Measurements from ENCODE around the gene COL20A1. TPM values are rescaled to one million over a fixed set of nuclear protein-coding genes. Genes with fewer than 3 reads are reported as not detected.

The COL20A1 gene
- total RNA-seq, 4 donors from 2014 or later: 0.97 to 1.2 TPM; not detected in 2

DNA sequence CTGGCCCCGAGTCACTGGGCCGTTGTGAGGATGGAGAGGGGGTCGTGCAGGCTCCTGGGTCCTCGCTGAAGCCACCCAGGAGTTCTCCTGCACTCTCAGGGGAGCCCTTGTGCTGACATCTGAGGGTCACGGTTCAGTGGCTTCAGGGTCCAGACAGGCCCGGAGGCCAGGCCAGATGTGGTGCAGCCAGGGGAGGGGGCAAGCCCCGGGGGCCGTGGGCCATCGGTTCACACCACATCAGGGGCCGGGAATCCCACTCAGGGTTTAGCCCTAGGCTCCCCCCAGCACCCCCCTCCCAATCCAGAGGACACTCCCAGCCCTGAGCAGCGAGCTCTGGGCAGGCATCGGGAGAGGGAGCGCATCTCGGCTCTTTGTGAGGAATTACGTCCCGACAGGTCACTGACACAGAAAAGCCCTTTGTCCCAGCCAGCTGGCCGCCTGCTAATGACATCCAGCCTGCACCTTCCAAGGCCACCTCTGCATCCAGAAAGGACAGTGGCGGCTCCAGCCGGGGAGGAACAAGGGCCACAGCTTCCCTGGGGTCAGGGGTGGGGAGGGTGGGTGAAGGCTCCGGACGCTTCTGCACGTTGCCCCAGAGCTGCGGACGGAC, 74.6 kb downstream of the COL20A1 start:
- Histone ChIP-seq H3K4me3 (no peak overlapping the region), H3K9me3 (no peaks in the 10 kb centered on the region), H3K4me1 (no peaks in the 10 kb centered on the region), H3K27ac (no peak overlapping the region), H3K36me3 (no peaks in the 10 kb centered on the region), H3K27me3 (no peaks in the 10 kb centered on the region)
- TF ChIP-seq POLR2A (IDR thresholded peaks at IDR 0.05): no peak
- TF ChIP-seq, protein P1, sequence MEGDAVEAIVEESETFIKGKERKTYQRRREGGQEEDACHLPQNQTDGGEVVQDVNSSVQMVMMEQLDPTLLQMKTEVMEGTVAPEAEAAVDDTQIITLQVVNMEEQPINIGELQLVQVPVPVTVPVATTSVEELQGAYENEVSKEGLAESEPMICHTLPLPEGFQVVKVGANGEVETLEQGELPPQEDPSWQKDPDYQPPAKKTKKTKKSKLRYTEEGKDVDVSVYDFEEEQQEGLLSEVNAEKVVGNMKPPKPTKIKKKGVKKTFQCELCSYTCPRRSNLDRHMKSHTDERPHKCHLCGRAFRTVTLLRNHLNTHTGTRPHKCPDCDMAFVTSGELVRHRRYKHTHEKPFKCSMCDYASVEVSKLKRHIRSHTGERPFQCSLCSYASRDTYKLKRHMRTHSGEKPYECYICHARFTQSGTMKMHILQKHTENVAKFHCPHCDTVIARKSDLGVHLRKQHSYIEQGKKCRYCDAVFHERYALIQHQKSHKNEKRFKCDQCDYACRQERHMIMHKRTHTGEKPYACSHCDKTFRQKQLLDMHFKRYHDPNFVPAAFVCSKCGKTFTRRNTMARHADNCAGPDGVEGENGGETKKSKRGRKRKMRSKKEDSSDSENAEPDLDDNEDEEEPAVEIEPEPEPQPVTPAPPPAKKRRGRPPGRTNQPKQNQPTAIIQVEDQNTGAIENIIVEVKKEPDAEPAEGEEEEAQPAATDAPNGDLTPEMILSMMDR (IDR thresholded peaks at IDR 0.05): no peak
- no peak for DNase-seq
- intact Hi-C loops (cut with DNase I; ENCODE audit: low total_unique reads): no loop called here

DNA sequence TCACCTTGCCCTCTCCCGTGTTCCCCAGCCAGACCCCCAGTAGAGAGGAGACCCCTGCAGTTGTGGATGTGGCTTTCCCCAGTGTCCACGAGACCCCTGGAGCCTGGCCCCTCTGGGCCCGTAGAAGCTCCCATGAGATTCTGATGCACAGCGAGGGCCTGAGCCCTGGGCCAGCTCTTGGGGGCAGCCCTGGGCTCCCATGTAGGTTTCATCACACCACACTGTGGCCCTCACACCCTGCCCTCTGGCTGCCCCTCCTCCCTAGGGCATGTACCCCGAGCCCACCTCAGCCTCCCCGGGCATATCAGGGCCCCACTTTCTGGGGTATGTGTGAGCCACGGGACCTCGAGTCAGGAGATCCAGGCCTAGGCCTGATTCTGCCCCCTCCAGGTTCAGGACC, 75.2 kb downstream of the COL20A1 start:
- Histone ChIP-seq H3K27me3 (no peaks in the 10 kb centered on the region), H3K4me3 (no peak overlapping the region)
- no peak for TF ChIP-seq POLR2A (IDR thresholded peaks at IDR 0.05)
- TF ChIP-seq, protein P1 (IDR thresholded peaks at IDR 0.05): no peak

DNA sequence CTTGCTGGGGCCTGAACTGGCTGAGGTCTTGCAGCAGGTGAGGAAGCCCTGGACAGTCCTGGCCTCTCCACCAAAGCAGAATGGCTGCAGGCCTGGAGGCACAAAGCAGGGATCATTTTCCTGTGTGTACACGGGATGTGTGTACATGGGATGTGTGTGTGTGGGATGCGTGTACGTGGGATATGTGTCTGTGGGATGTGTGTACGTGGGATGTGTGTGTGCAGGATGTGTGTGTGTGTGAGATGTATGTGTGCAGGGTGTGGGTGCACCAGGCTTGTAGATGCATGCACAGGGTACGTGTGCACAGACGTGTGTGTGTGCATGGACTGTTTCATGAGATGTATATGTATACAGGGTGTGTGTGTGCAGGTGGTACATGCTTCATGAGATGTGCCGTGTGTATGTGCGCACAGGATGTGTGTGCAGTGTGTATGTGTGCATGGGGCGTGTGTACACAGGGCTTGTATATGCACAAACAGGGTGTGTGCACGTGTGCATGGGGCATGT, 76.1 kb downstream of the COL20A1 start:
- TF ChIP-seq POLR2A (IDR thresholded peaks at IDR 0.05): no peak
- TF ChIP-seq, protein P1 (IDR thresholded peaks at IDR 0.05): no peak
- Histone ChIP-seq H3K27me3 (no peaks in the 10 kb centered on the region), H3K36me3 (no peaks in the 10 kb centered on the region), H3K9me3 (no peaks in the 10 kb centered on the region), H3K27ac (no peak overlapping the region), H3K4me3 (no peak overlapping the region), H3K4me1 (no peaks in the 10 kb centered on the region)
- intact Hi-C loops (cut with DNase I; ENCODE audit: low total_unique reads): no loop called here
- DNase-seq: no peak

More for the DNA sequence above, 75.2 kb downstream of the COL20A1 start:
- intact Hi-C loops (cut with DNase I; ENCODE audit: low total_unique reads): no loop called here
- Histone ChIP-seq H3K36me3 (no peaks in the 10 kb centered on the region), H3K27ac (no peak overlapping the region), H3K4me1 (no peaks in the 10 kb centered on the region), H3K9me3 (no peaks in the 10 kb centered on the region)
- no peak for DNase-seq

DNA sequence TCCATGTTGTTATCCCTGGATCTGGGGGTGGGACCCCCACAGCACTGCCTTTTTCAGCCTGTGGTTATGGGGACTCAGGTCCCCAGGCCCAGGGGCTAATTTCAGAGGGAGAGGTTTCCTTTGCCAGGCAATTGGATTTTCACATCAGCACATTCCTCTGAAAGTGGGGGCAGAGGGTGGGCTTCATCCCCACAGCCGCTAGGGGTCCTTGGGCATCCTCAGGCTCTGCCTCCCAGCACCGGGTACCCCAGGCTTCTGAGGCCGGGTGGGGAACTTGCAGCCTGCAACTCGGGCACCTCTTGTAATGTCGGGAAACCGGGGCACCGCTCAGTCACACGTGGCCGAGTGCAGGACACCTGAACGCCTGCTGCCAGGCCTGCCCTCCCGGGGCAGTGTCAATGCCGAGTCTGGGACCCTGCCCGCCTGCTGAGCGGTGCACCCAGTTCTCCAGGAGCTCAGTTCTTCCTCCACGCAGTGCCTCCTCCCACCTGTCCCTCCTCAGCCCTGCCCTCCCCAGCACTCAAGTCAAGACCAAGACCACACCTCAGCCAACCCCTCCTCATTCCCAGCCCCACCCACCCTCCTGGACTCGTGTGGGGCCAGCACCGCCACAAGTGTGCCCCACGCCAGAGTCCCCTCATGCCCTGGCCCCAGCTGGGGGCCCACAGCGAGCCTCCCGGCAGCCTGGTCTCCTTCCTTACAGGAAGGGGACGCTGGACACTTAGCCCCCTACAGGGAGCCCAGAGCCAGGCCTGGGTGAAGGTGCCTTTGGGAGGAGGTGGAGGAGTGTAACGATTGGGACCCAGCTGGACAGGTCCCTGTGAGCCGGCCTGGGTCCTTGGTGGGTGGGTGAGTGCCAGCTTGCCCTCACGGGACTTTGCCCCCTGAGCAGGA, 77.0 kb downstream of the COL20A1 start:
- intact Hi-C loops (cut with DNase I; ENCODE audit: low total_unique reads): no loop called here
- no peak for DNase-seq
- Histone ChIP-seq H3K27me3 (no peaks in the 10 kb centered on the region), H3K27ac (no peak overlapping the region), H3K4me1 (no peaks in the 10 kb centered on the region), H3K9me3 (no peaks in the 10 kb centered on the region), H3K36me3 (no peaks in the 10 kb centered on the region), H3K4me3 (no peak overlapping the region)
- TF ChIP-seq, protein P1 (IDR thresholded peaks at IDR 0.05): no peak
- TF ChIP-seq POLR2A (IDR thresholded peaks at IDR 0.05): no peak

DNA sequence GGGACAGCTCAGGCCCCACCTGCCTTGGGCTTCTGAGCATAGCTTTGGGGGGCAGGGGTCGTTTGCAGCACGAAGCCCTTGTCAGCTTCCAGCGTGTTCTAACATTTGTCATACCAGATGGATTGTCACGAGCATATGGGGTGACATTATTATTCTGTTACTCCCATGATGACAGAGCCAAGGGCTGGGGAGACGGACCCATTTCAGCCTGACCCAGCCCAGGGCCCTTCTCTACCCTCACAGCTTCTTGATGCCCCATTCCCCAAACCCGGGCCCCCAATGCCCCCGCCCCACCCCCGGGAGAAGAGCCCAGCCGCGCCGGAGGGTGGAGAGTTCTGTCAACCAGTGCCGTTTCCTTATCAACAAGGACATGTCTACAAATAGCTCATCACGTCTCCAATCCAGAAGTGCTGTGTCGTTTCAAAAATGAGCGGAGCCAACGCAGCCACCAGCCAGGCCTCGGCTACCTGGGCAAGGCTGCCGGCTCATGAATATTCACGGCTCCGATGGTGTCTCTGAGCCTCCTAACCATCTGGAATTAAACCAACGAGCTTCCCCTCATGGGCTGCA, 77.7 kb downstream of the COL20A1 start:
- intact Hi-C loops (cut with DNase I; ENCODE audit: low total_unique reads): no loop called here
- no peaks in the 10 kb centered on the region for H3K4me1 ChIP-seq
- TF ChIP-seq POLR2A (IDR thresholded peaks at IDR 0.05): no peak
- DNase-seq: no peak
- no peaks in the 10 kb centered on the region for H3K9me3 ChIP-seq
- no peak overlapping the region for H3K4me3 ChIP-seq
- H3K27me3 ChIP-seq: no peaks in the 10 kb centered on the region
- no peaks in the 10 kb centered on the region for H3K36me3 ChIP-seq
- H3K27ac ChIP-seq: no peak overlapping the region

Measured in uterus (tissue), 4 donors.